Rectal smooth muscle tissue (tissue), 1 donor: ENCODE data around the gene TMEM165.
A peak's percentile ranks its signal among the peaks of the same experiment; 100 is the strongest.
"Not testable (repeated sequence)": the region's sequence is repeated elsewhere in the genome, so short reads cannot be mapped to it uniquely, and the experiment has no call there.

Experiments
- H3K27ac ChIP-seq: one replicate; pipeline ENCODE4 v1.7.0; 2013; ENCODE audit warnings: low read depth, low read length, inconsistent platforms
- H3K27me3 ChIP-seq: one replicate; pipeline ENCODE4 v1.7.0; 2013; ENCODE audit warnings: low read length; ENCODE audit not compliant: control insufficient read depth, insufficient read depth
- H3K36me3 ChIP-seq: one replicate; pipeline ENCODE4 v1.7.0; 2013; ENCODE audit warnings: low read length; ENCODE audit not compliant: control insufficient read depth, insufficient read depth
- H3K4me1 ChIP-seq: one replicate; pipeline ENCODE4 v1.7.0; 2013; ENCODE audit warnings: low read length; ENCODE audit not compliant: control insufficient read depth, insufficient read depth
- H3K4me3 ChIP-seq: one replicate; pipeline ENCODE4 v1.7.0; 2013; ENCODE audit warnings: low read length
- H3K9ac ChIP-seq: one replicate; pipeline ENCODE4 v1.7.0; 2013; ENCODE audit warnings: low read length

The TMEM165 gene

DNA sequence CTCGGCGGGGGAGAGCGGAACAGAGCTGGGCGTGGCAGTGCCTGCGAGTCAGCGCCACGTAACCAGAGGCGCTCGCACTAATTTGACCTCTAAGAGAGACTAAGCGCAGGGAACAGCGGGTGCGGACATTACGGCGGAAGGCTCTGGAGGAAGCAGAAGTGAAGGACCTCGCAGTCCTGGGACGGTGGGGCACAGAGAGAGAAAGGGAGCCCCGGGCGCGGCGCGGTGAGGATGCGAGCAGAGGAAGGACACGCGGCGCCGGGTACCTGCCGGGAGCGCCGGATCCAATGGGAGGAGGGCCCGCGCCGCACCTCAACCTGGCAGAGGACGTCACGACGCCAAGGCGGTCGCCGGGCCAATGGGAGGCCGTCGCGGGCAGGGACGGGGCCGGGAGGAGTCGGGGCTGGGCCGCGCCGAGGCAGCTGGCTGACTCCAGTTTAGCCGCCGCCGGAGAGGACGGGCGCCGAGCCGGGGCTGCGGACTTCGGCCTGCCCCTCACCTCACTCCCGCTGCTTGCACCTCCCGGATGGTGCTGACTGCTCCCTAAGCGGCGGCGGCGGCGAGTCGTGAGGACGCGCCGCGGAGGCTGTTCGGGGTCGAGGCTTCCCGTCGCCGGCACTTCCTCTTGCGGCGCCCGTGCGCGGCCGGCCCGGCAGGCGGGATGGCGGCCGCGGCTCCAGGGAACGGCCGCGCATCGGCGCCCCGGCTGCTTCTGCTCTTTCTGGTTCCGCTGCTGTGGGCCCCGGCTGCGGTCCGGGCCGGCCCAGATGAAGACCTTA is at the start of gene TMEM165:
Gene TMEM165, plus strand, starts transcription at position 429 of the 779 bp plus-strand sequence. Its CDS starts 233 bp downstream, at position 662.
- peak within 1 kb of the TSS; percentile 79 for H3K9ac ChIP-seq

DNA sequence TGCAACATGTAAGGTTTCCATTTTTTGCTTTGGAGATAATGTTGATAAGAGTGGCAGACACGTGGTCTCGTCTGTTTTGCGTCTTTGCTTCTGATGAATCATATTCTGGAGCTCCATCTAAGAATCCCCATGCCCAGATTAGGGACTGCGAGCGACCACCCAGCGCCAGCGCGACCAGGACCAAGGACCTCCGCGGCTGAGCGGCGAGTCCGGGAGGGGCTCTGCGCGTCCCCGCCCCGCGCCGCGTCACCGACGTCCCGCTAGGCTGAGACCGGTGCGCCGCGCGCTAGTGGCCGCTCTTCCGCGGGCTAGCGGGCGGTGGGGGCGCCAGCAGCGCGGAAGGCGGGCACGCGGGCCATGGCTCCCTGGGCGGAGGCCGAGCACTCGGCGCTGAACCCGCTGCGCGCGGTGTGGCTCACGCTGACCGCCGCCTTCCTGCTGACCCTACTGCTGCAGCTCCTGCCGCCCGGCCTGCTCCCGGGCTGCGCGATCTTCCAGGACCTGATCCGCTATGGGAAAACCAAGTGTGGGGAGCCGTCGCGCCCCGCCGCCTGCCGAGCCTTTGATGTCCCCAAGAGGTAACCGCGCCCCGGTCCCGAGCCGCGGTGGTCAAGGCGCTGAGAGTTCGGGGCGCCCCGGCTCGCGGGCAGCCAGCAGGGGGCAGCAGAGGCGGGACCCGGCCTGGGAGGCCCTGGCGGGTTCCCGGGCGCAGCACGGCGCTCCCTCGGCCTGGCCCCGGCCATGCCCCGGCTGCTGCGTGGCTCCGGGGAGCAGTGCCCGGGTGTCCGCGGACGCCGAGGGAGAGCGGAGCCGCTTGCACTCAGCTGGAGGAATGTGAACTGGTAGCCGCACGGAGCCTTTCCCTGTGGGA is 49.5 kb upstream of the TMEM165 start, which contains the start of gene SRD5A3:
Gene SRD5A3, plus strand, starts transcription at position 263 of the 871 bp plus-strand sequence. Its CDS starts 95 bp downstream, at position 358.
- H3K9ac ChIP-seq, result peak within 1 kb of the TSS; percentile 78
- H3K4me3 ChIP-seq, result peak within 1 kb of the TSS; percentile 71
- H3K36me3 ChIP-seq, result no peaks in the 10 kb centered on the region
- no peaks in the 10 kb centered on the region for H3K27me3 ChIP-seq
- H3K27ac ChIP-seq, result peak within 1 kb of the TSS; percentile 95
- H3K4me1 ChIP-seq, result peaks cover 3% of the 10 kb centered on the region

More for the DNA sequence above, at the start of gene TMEM165:
- H3K36me3 ChIP-seq, result no peaks in the 10 kb centered on the region
- H3K27me3 ChIP-seq, result no peaks in the 10 kb centered on the region
- H3K4me1 ChIP-seq, result peaks cover 20% of the 10 kb centered on the region
- H3K27ac ChIP-seq, result peak within 1 kb of the TSS; percentile 98
- H3K4me3 ChIP-seq, result peak within 1 kb of the TSS; percentile 82

DNA sequence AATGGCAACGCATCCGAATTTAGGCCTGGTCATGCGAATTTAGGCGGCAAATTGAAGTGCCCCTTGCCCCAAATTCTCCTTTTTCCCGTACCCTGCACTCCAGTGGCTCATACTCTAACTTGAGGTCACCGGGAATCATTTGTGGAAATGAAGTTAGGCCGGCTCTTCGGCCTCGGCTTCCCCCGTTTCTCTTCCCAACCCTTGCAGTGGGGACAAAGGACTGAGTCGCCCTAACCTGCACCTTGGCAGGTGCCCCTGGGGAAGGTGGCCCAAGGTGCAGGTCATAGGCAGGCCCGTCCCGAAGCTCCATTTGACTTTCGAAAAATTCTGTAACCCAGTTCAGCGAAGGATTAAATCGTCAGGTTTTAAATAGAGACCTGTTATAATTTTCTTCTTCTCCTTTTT is 48.9 kb upstream of the TMEM165 start:
- H3K27ac ChIP-seq, result peak overlapping the region; percentile 95
- H3K9ac ChIP-seq, result peak overlapping the region; percentile 19
- H3K4me3 ChIP-seq, result peak overlapping the region; percentile 71
- H3K27me3 ChIP-seq, result no peaks in the 10 kb centered on the region
- no peaks in the 10 kb centered on the region for H3K36me3 ChIP-seq
- peaks cover 3% of the 10 kb centered on the region for H3K4me1 ChIP-seq

- Histone ChIP-seq H3K4me3 (no peak overlapping the region), H3K4me1 (peaks cover 3% of the 10 kb centered on the region), H3K36me3 (no peaks in the 10 kb centered on the region), H3K27me3 (no peaks in the 10 kb centered on the region), H3K27ac (no peak overlapping the region), H3K9ac (no peak overlapping the region)
Measured at GRCh38 chr4:55347610-55348228, 48.0 kb upstream of the TMEM165 start.

DNA sequence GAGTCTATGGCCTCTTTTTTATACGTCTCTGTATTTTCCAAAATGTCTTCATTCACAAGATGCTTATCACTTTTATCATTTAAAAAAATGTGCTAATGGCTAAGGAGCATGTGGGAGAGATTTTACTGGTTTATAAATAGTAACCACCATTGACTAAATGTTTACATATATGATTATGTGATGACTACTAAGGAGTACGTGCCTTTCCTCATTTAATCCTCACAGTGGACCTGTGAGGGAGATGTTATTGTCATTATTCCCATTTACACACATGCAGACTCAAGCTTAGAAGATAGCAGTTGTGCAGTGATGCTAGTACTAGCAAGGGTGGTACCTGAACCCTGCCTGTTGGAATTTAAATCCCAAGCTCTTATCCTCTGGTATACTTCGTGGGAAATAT is 47.3 kb upstream of the TMEM165 start:
- Histone ChIP-seq H3K4me1 (peaks cover 3% of the 10 kb centered on the region), H3K36me3 (no peaks in the 10 kb centered on the region), H3K27ac (no peak overlapping the region), H3K9ac (no peak overlapping the region), H3K4me3 (no peak overlapping the region), H3K27me3 (no peaks in the 10 kb centered on the region)

DNA sequence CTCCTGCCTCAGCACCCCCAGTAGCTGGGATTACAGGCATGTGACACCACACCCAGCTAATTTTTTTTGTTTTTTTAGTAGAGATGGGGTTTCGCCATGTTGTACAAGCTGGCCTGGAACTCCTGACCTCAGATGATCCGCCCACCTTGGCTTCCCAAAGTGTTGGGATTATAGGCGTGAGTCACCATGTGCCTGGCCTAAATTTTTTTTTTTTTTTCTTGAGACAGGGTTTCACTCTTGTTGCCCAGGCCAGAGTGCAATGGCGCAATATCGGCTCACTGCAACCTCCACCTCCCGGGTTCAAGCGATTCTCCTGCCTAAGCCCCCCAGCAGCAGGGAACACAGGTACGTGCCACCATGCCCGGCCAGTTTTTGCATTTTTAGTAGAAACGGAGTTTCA is 44.9 kb upstream of the TMEM165 start:
- not testable (repeated sequence) for H3K9ac ChIP-seq, H3K4me3 ChIP-seq, H3K27ac ChIP-seq, H3K4me1 ChIP-seq, H3K36me3 ChIP-seq, H3K27me3 ChIP-seq

GRCh38 chr4:55351824-55352223 is 43.9 kb upstream of the TMEM165 start:
- no peaks in the 10 kb centered on the region for H3K27me3 ChIP-seq
- no peak overlapping the region for H3K4me3 ChIP-seq
- peaks cover 2% of the 10 kb centered on the region for H3K4me1 ChIP-seq
- H3K27ac ChIP-seq, result no peak overlapping the region
- H3K9ac ChIP-seq, result no peak overlapping the region
- no peaks in the 10 kb centered on the region for H3K36me3 ChIP-seq

DNA sequence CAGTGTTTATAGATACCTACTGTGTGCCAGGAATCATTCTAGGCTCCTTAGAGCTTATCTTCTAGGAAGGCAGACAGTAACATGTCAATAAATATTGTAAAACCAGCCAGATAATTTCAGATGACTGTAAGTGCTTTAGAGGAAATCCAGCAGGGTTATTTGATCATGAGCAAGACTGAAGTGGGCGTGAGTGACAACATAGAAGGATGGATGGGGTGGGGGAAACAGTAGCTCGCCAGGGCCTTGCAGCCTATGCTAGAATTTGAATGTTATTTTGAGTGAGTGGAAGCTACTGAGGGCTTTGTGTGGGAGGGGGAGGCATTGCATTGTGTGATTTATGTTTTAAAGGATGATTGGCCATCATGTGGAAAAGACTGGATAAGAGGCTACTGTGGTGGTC is 43.0 kb upstream of the TMEM165 start:
- no peak overlapping the region for H3K9ac ChIP-seq
- H3K27me3 ChIP-seq, result no peaks in the 10 kb centered on the region
- H3K4me1 ChIP-seq, result no peaks in the 10 kb centered on the region
- no peaks in the 10 kb centered on the region for H3K36me3 ChIP-seq
- H3K27ac ChIP-seq, result no peak overlapping the region
- no peak overlapping the region for H3K4me3 ChIP-seq

DNA sequence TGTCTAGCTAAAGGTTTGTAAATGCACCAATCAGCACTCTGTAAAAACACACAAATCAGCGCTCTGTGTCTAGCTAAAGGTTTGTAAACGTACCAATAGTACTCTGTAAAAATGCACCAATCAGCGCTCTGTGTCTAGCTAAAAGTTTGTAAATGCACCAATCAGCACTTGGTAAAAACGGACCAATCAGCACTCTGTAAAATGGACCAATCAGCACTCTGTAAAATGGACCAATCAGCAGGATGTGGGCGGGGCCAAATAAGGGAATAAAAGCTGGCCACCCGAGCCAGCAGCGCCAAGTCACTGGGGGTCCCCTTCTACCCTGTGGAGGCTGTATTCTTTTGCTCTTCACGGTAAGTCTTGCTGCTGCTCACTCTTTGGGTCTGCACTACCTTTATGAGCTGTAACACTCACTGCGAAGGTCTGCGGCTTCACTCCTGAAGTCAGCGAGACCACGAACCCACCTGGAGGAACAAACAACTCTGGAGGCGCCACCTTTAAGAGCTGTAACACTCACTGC is 42.5 kb upstream of the TMEM165 start:
- not testable (repeated sequence) for H3K9ac ChIP-seq, H3K4me3 ChIP-seq, H3K27me3 ChIP-seq, H3K36me3 ChIP-seq, H3K4me1 ChIP-seq, H3K27ac ChIP-seq

- no peaks in the 10 kb centered on the region for H3K36me3 ChIP-seq
- no peak overlapping the region for H3K4me3 ChIP-seq
- H3K4me1 ChIP-seq, result peaks cover 10% of the 10 kb centered on the region
- H3K9ac ChIP-seq, result no peak overlapping the region
- no peaks in the 10 kb centered on the region for H3K27me3 ChIP-seq
- H3K27ac ChIP-seq, result no peak overlapping the region
Measured at GRCh38 chr4:55354648-55355047, 41.1 kb upstream of the TMEM165 start.

- Histone ChIP-seq H3K4me1 (peaks cover 10% of the 10 kb centered on the region), H3K4me3 (no peak overlapping the region), H3K9ac (no peak overlapping the region), H3K36me3 (no peaks in the 10 kb centered on the region), H3K27ac (no peak overlapping the region), H3K27me3 (no peaks in the 10 kb centered on the region)
Measured at GRCh38 chr4:55355555-55355954, 40.2 kb upstream of the TMEM165 start.

- no peak overlapping the region for H3K9ac ChIP-seq
- peaks cover 10% of the 10 kb centered on the region for H3K4me1 ChIP-seq
- H3K27ac ChIP-seq, result no peak overlapping the region
- H3K4me3 ChIP-seq, result no peak overlapping the region
- H3K36me3 ChIP-seq, result no peaks in the 10 kb centered on the region
- no peaks in the 10 kb centered on the region for H3K27me3 ChIP-seq
Measured at GRCh38 chr4:55356991-55357461, 38.7 kb upstream of the TMEM165 start.
